K562 (cell line): ENCODE results near the gene NDUFAF2. TPM values are rescaled to one million over a fixed set of nuclear protein-coding genes. Genes with fewer than 3 reads are reported as not detected.

Experiments used
- ADNP ChIP-seq: fragments of 200-800 bp; sonication (Bioruptor generic); IDR thresholded peaks from 2 replicates; pipeline ENCODE4 v1.6.1; 2016; ENCODE audit warnings: missing genetic modification characterization, missing compliant biosample characterization
- ARID1B ChIP-seq: fragments of 450-650 bp; IDR thresholded peaks from 2 replicates; pipeline ENCODE4 v1.6.1; 2016; ENCODE audit warnings: antibody characterized with exemption, mild to moderate bottlenecking, inconsistent platforms
- CHD2 ChIP-seq: IDR thresholded peaks from 2 replicates; pipeline ENCODE4 v1.6.1; 2011; ENCODE audit warnings: low read depth, low read length
- DACH1 ChIP-seq: fragments of 450-650 bp; IDR thresholded peaks from 2 replicates; pipeline ENCODE4 v1.6.1; 2018; ENCODE audit not compliant: partially characterized antibody
- DMBX1 ChIP-seq: fragments of 250-450 bp; sonication (Bioruptor Pico); IDR thresholded peaks from 2 replicates; pipeline ENCODE4 v1.8.0; 2022; ENCODE audit warnings: inconsistent platforms, mild to moderate bottlenecking, moderate library complexity, borderline replicate concordance
- E2F3 ChIP-seq: fragments of 250-450 bp; sonication (Bioruptor Pico); IDR thresholded peaks from 2 replicates; pipeline ENCODE4 v1.4.0; 2020; ENCODE audit warnings: mild to moderate bottlenecking
- FOXP1 ChIP-seq: sonication (generic); formaldehyde crosslinking; IDR thresholded peaks from 2 replicates; pipeline ENCODE4 v1.8.0; 2022; ENCODE audit warnings: mild to moderate bottlenecking, missing genetic modification reagents
- HDAC2 ChIP-seq: fragments of 450-650 bp; IDR thresholded peaks from 2 replicates; pipeline ENCODE4 v1.6.1; 2016; ENCODE audit warnings: mild to moderate bottlenecking
- MTA1 ChIP-seq: fragments of 450-650 bp; IDR thresholded peaks from 2 replicates; pipeline ENCODE4 v1.6.1; 2017; ENCODE audit warnings: borderline replicate concordance
- POLR2G ChIP-seq: fragments of 200-400 bp; formaldehyde crosslinking; IDR thresholded peaks from 2 replicates; pipeline ENCODE4 v1.6.1; 2017; ENCODE audit warnings: low read depth, mild to moderate bottlenecking, antibody characterized with exemption, low read length, moderate library complexity
- PRPF4 ChIP-seq: fragments of 200-400 bp; formaldehyde crosslinking; IDR thresholded peaks from one replicate; pipeline ENCODE4 v1.6.1; 2017; ENCODE audit warnings: low read length, low read depth, mild to moderate bottlenecking; ENCODE audit not compliant: insufficient read depth, poor library complexity, severe bottlenecking
- RCOR1 ChIP-seq, 2 experiments: IDR thresholded peaks; 2 replicates each; pipeline ENCODE4 v1.6.1; 2012; ENCODE audit warnings: low read depth in 2 of 2, low read length in 2 of 2, borderline replicate concordance in 1 of 2, improper control_type of control experiment in 1 of 2
- RFX5 ChIP-seq: IDR thresholded peaks from 2 replicates; pipeline ENCODE4 v1.6.1; 2011; ENCODE audit warnings: low read depth, mild to moderate bottlenecking, improper control_type of control experiment, low read length
- RREB1 ChIP-seq: fragments of 250-450 bp; sonication (Bioruptor Pico); IDR thresholded peaks from 2 replicates; pipeline ENCODE4 v1.4.0; 2020
- ZFX ChIP-seq: sonication (generic); formaldehyde crosslinking; IDR thresholded peaks from 2 replicates; pipeline ENCODE4 v1.8.0; 2022; ENCODE audit warnings: mild to moderate bottlenecking, missing genetic modification reagents, moderate library complexity
- polyA plus RNA-seq, 8 experiments: library from polyadenylated mRNA; depleted of rRNA in 4 of 8; stranded (reverse) in 5 of 8; unstranded in 3 of 8; fragments of >200 nt; fragmentation: Nextera tagmentation in 2 of 8; fragmentation: Illumina TruSeq in 1 of 8; extraction: Ambion mirVana in 2 of 8; extraction: Trizol in 1 of 8; gene quantifications; 2 replicates each; pipeline versions ENCODE4 v1.2.1 to v1.2.3, GENCODE V29; 2011 to 2014; ENCODE audit warnings: inconsistent platforms in 1 of 8, missing spikeins in 1 of 8
- total RNA-seq, 7 experiments: library from RNA; depleted of rRNA in 6 of 7; stranded (reverse); fragments of >200 nt in 6 of 7; fragmentation: Illumina TruSeq in 2 of 7; extraction: Trizol in 2 of 7; gene quantifications; 2 replicates each; pipeline versions ENCODE4 v1.2.1 to v1.2.3, GENCODE V29; 2011 to 2021; ENCODE audit warnings: low replicate concordance in 1 of 7
- TF ChIP-seq, protein P1 (sequence below): fragments of 450-650 bp; IDR thresholded peaks from 2 replicates; pipeline ENCODE4 v1.6.1; 2016; ENCODE audit warnings: missing biosample characterization, missing genetic modification characterization
- TF ChIP-seq, protein P2 (sequence below): fragments of 200-800 bp; sonication (Bioruptor generic); IDR thresholded peaks from 2 replicates; pipeline ENCODE4 v1.6.1; 2017; ENCODE audit warnings: missing genetic modification characterization, missing compliant biosample characterization

Gene NDUFAF2
- total and polyA plus RNA-seq, 9 of the 15 experiments (the other 6 are each of a cell fraction or from before 2014, with no cell fraction given) = 56.0 to 155 (median 95.9) TPM

DNA sequence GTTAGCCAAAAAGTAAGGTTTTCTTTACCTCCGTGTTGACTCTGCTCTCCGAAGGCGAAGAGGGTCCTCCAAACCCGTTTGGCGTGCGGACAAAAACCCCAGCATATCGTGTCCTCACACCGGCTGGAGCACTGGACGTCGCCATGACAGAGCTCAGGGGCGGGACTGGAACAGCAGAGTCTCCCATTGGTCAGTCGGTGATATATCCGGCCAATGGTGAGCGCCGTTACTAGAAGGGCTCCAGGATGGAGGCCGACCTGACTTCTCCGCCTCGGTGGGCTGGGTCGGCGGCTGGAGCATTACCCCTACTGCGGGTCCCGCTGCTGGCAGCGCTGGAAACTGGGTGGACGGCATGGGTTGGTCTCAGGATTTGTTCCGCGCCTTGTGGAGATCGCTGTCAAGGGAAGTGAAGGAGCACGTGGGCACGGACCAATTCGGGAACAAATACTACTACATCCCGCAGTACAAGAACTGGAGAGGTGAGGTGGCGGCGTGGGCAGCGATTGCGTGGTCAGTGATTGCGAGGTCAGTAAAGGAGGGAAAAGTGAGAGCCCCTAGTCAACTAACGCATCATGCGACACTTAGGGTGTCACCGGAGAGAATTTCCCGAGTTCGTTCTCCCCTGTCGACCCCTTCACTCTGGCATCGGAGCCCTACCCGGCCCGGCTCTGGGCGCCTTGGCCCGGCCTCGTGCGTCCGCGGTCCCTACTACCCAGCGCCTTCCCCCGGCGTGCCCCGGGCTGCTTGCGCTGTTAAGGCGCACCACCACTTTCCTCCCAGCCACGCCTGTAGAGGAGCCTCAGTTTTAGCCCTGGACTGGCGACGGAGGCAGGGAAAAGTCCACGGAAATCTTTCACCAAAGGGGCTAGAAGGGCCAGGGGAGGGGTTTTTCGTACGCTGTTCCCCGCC, at the start of gene NDUFAF2, which contains the start of gene ERCC8 (continued):
- TF ChIP-seq, protein P1, sequence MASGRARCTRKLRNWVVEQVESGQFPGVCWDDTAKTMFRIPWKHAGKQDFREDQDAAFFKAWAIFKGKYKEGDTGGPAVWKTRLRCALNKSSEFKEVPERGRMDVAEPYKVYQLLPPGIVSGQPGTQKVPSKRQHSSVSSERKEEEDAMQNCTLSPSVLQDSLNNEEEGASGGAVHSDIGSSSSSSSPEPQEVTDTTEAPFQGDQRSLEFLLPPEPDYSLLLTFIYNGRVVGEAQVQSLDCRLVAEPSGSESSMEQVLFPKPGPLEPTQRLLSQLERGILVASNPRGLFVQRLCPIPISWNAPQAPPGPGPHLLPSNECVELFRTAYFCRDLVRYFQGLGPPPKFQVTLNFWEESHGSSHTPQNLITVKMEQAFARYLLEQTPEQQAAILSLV (tag) = no peak
- peak; percentile 38; the same call in 1 of the 2 replicates for TF ChIP-seq FOXP1 (CRISPR knock-in tag)
- TF ChIP-seq POLR2G = peak; percentile 87
- TF ChIP-seq E2F3 = no peak
- TF ChIP-seq DACH1 = no peak
- TF ChIP-seq ADNP (tag) = no peak
- peak; percentile 35; the same call in 1 of the 2 replicates for TF ChIP-seq CHD2
- no peak for TF ChIP-seq ARID1B
- TF ChIP-seq DMBX1 (CRISPR knock-in tag) = no peak
- no peak for TF ChIP-seq MTA1
- TF ChIP-seq HDAC2 = peak; percentile 48; the same call in 1 of the 2 replicates
- no peak for TF ChIP-seq RCOR1 (IDR thresholded peaks at IDR 0.05; ENCODE audit: borderline replicate concordance in 1 of 2, low read depth in 2 of 2, low read length in 2 of 2)
- no peak for TF ChIP-seq RREB1
- TF ChIP-seq RFX5 = no peak
- TF ChIP-seq, protein P2, sequence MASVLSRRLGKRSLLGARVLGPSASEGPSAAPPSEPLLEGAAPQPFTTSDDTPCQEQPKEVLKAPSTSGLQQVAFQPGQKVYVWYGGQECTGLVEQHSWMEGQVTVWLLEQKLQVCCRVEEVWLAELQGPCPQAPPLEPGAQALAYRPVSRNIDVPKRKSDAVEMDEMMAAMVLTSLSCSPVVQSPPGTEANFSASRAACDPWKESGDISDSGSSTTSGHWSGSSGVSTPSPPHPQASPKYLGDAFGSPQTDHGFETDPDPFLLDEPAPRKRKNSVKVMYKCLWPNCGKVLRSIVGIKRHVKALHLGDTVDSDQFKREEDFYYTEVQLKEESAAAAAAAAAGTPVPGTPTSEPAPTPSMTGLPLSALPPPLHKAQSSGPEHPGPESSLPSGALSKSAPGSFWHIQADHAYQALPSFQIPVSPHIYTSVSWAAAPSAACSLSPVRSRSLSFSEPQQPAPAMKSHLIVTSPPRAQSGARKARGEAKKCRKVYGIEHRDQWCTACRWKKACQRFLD (CRISPR knock-in tag) = peak; percentile 70; the same call in 1 of the 2 replicates
- TF ChIP-seq PRPF4 = no peak
- peak; percentile 85 for TF ChIP-seq ZFX (CRISPR knock-in tag)
